Loucy (cell line): ENCODE results near the gene LCT.
A peak's percentile ranks its signal among the peaks of the same experiment; 100 is the strongest.

Experiments used
- H2AFZ ChIP-seq: fragments of 200-600 bp; sonication (generic); 2 replicates; pipeline ENCODE4 v1.6.0; 2016; ENCODE audit warnings: antibody characterized with exemption, mild to moderate bottlenecking, low read length, moderate library complexity
- H3F3A ChIP-seq: fragments of 200-600 bp; 2 replicates; pipeline ENCODE4 v1.6.0; 2016; ENCODE audit warnings: antibody characterized with exemption, low read depth, mild to moderate bottlenecking
- H3K27me3 ChIP-seq: fragments of 200-600 bp; sonication (generic); 2 replicates; pipeline ENCODE4 v1.6.1; 2014; ENCODE audit warnings: low read length, mild to moderate bottlenecking; ENCODE audit not compliant: insufficient read depth, poor library complexity, severe bottlenecking
- H3K36me3 ChIP-seq: fragments of 200-600 bp; sonication (generic); 2 replicates; pipeline ENCODE4 v1.6.1; 2016; ENCODE audit warnings: low read length; ENCODE audit not compliant: insufficient read depth
- H3K4me1 ChIP-seq: fragments of 200-600 bp; sonication (generic); 2 replicates; pipeline ENCODE4 v1.5.1; 2014; ENCODE audit warnings: low read length, mild to moderate bottlenecking; ENCODE audit not compliant: insufficient read depth, poor library complexity, severe bottlenecking
- H3K4me2 ChIP-seq: fragments of 200-600 bp; sonication (generic); 2 replicates; pipeline ENCODE4 v1.6.0; 2014; ENCODE audit warnings: antibody characterized with exemption, low read length, low read depth, mild to moderate bottlenecking; ENCODE audit not compliant: poor library complexity, severe bottlenecking
- H3K4me3 ChIP-seq: fragments of 200-600 bp; sonication (generic); 2 replicates; pipeline ENCODE4 v1.5.1; 2014; ENCODE audit warnings: low read length, mild to moderate bottlenecking, mixed read lengths; ENCODE audit not compliant: poor library complexity, severe bottlenecking
- H3K79me2 ChIP-seq: fragments of 200-600 bp; sonication (generic); 2 replicates; pipeline ENCODE4 v1.6.1; 2014; ENCODE audit warnings: low read length; ENCODE audit not compliant: insufficient read depth
- H3K9ac ChIP-seq: fragments of 200-600 bp; sonication (generic); 2 replicates; pipeline ENCODE4 v1.6.0; 2014; ENCODE audit warnings: mild to moderate bottlenecking, low read depth, low read length, moderate library complexity; ENCODE audit not compliant: poor library complexity, severe bottlenecking
- H3K9me2 ChIP-seq: fragments of 200-600 bp; sonication (generic); replicated peaks from 2 replicates; pipeline ENCODE4 v1.6.1; 2016; ENCODE audit warnings: low read depth, low read length, mixed read lengths
- H3K9me3 ChIP-seq: fragments of 200-600 bp; sonication (generic); 2 replicates; pipeline ENCODE4 v1.6.1; 2014; ENCODE audit warnings: mild to moderate bottlenecking, antibody characterized with exemption, low read length, low read depth; ENCODE audit not compliant: insufficient read depth
- H4K20me1 ChIP-seq: fragments of 200-600 bp; sonication (generic); 2 replicates; pipeline ENCODE4 v1.6.0; 2014; ENCODE audit warnings: antibody characterized with exemption, low read length, mild to moderate bottlenecking; ENCODE audit not compliant: insufficient read depth, poor library complexity, severe bottlenecking
- CTCF ChIP-seq: fragments of 200-600 bp; sonication (generic); conservative IDR thresholded peaks from 2 replicates; pipeline ENCODE4 v1.5.1; 2014; ENCODE audit warnings: mild to moderate bottlenecking, antibody characterized with exemption, low read length
- EZH2phosphoT487 ChIP-seq: fragments of 200-600 bp; IDR thresholded peaks from 2 replicates; pipeline ENCODE4 v1.6.1; 2018; ENCODE audit warnings: antibody characterized with exemption, mild to moderate bottlenecking, moderate library complexity, borderline replicate concordance

Gene LCT

GRCh38 chr2:135743860-135744259, 93.1 kb downstream of the LCT start:
- H4K20me1 ChIP-seq: peaks cover 65% of the 10 kb centered on the region

GRCh38 chr2:135742325-135742757, 94.6 kb downstream of the LCT start:
- H3K4me1 ChIP-seq: peaks cover 39% of the 10 kb centered on the region
- H4K20me1 ChIP-seq: peaks cover 54% of the 10 kb centered on the region
- peaks cover 56% of the 10 kb centered on the region for H3K79me2 ChIP-seq
- peak overlapping the region; percentile 97 for H3K4me3 ChIP-seq
- peak overlapping the region; percentile 93 for H2AFZ ChIP-seq
- H3K9ac ChIP-seq: peak overlapping the region; percentile 96
- H3K9me3 ChIP-seq: no peaks in the 10 kb centered on the region
- H3K9me2 ChIP-seq: no peaks in the 10 kb centered on the region; the same call in 1 of the 2 replicates
- H3K4me2 ChIP-seq: peak overlapping the region; percentile 96
- no peaks in the 10 kb centered on the region for H3F3A ChIP-seq
- peaks cover 5% of the 10 kb centered on the region for H3K27me3 ChIP-seq
- no peak for TF ChIP-seq EZH2phosphoT487
- no peaks in the 10 kb centered on the region for H3K36me3 ChIP-seq

More at GRCh38 chr2:135743860-135744259, 93.1 kb downstream of the LCT start:
- no peaks in the 10 kb centered on the region for H3F3A ChIP-seq
- H3K79me2 ChIP-seq: peaks cover 66% of the 10 kb centered on the region
- peak overlapping the region; percentile 96 for H3K4me2 ChIP-seq
- TF ChIP-seq CTCF (no peak), EZH2phosphoT487 (no peak)
- H3K9me3 ChIP-seq: no peaks in the 10 kb centered on the region
- peak overlapping the region; percentile 97 for H3K4me3 ChIP-seq
- H3K27me3 ChIP-seq: peaks cover 5% of the 10 kb centered on the region
- peaks cover 1% of the 10 kb centered on the region; the same call in 1 of the 2 replicates for H3K36me3 ChIP-seq
- peak overlapping the region; percentile 96 for H3K9ac ChIP-seq
- no peaks in the 10 kb centered on the region; the same call in 1 of the 2 replicates for H3K9me2 ChIP-seq
- no peak overlapping the region for H2AFZ ChIP-seq
- peaks cover 40% of the 10 kb centered on the region for H3K4me1 ChIP-seq

GRCh38 chr2:135741395-135742324, 95.3 kb downstream of the LCT start, which contains the start of gene UBXN4:
UBXN4 (plus strand) TSS chr2:135741855; CDS start chr2:135741930, 75 bp downstream.
- Histone ChIP-seq H3K27me3 (peaks cover 5% of the 10 kb centered on the region), H2AFZ (peak within 1 kb of the TSS; percentile 93), H3K79me2 (peaks cover 49% of the 10 kb centered on the region)

More at GRCh38 chr2:135741395-135742324, 95.3 kb downstream of the LCT start, which contains the start of gene UBXN4:
- no peaks in the 10 kb centered on the region; the same call in 1 of the 2 replicates for H3K9me2 ChIP-seq
- H3K4me3 ChIP-seq: peak within 1 kb of the TSS; percentile 97
- peaks cover 48% of the 10 kb centered on the region for H4K20me1 ChIP-seq
- H3K4me2 ChIP-seq: peak within 1 kb of the TSS; percentile 96
- H3K9me3 ChIP-seq: no peaks in the 10 kb centered on the region
- H3K4me1 ChIP-seq: peaks cover 34% of the 10 kb centered on the region
- no peaks in the 10 kb centered on the region for H3F3A ChIP-seq
- H3K36me3 ChIP-seq: no peaks in the 10 kb centered on the region
- H3K9ac ChIP-seq: peak within 1 kb of the TSS; percentile 96
- TF ChIP-seq EZH2phosphoT487 (no peak), CTCF (peak; percentile 77)
